Esophagus (tissue), 2 donors: ENCODE measurements around the gene GABBR2. TPM values are rescaled to one million over a fixed set of nuclear protein-coding genes. Genes with fewer than 3 reads are reported as not detected.

ENCODE experiments used
- H3K27ac ChIP-seq, 2 donors: one replicate each; pipeline ENCODE4 v1.5.1; 2013; ENCODE audit warnings: low read depth in 2 of 2, mild to moderate bottlenecking in 2 of 2, inconsistent platforms in 1 of 2, low read length in 1 of 2, moderate library complexity in 1 of 2
- H3K27me3 ChIP-seq, 2 donors: one replicate each; pipeline ENCODE4 v1.6.1; 2013; ENCODE audit warnings: low read length in 2 of 2, control low read depth in 1 of 2, mild to moderate bottlenecking in 1 of 2; ENCODE audit not compliant: insufficient read depth in 2 of 2, control insufficient read depth in 1 of 2
- H3K36me3 ChIP-seq, 2 donors: one replicate each; pipeline ENCODE4 v1.6.1; 2013; ENCODE audit warnings: low read length in 1 of 2; ENCODE audit not compliant: control insufficient read depth in 2 of 2, insufficient read depth in 2 of 2
- H3K4me1 ChIP-seq, 2 donors: one replicate each; pipeline ENCODE4 v1.6.1; 2013; ENCODE audit warnings: low read length in 1 of 2; ENCODE audit not compliant: control insufficient read depth in 2 of 2, insufficient read depth in 2 of 2
- H3K4me3 ChIP-seq, 2 donors: one replicate each; pipeline ENCODE4 v1.5.1; 2013; ENCODE audit warnings: low read length in 2 of 2, mild to moderate bottlenecking in 2 of 2, low read depth in 1 of 2, moderate library complexity in 1 of 2
- H3K9me3 ChIP-seq, 2 donors: one replicate each; pipeline ENCODE4 v1.6.1; 2013; ENCODE audit warnings: mild to moderate bottlenecking in 2 of 2, low read depth in 1 of 2, low read length in 1 of 2, moderate library complexity in 1 of 2; ENCODE audit not compliant: control insufficient read depth in 2 of 2, insufficient read depth in 1 of 2
- WGBS, 2 donors: extraction: QIAGEN DNeasy Blood & Tissue Kit; methylation state at CpG; one replicate each; pipeline ENCODE4 v1.1.7; 2013; 5-methylcytosine and 5-hydroxymethylcytosine counted together
- polyA plus RNA-seq, 2 donors: library from polyadenylated mRNA; stranded (reverse); fragments of 200-250 nt; gene quantifications; one replicate each; pipeline ENCODE4 v1.2.3, GENCODE V29; 2013
- donor health status: healthy with polysubstance abuse.
- donor health status: Bipolar disorder and iron deficiency.

Gene GABBR2
- polyA plus RNA-seq, 2 donors, result under 0.01 TPM; not detected in 1

GRCh38 chr9:98311541-98311940, 397.2 kb downstream of the GABBR2 start:
- H3K27me3 ChIP-seq, result no peaks in the 10 kb centered on the region
- H3K9me3 ChIP-seq, result no peaks in the 10 kb centered on the region
- no peaks in the 10 kb centered on the region for H3K36me3 ChIP-seq
- H3K4me1 ChIP-seq, result no peaks in the 10 kb centered on the region
- H3K27ac ChIP-seq, result no peak overlapping the region
- H3K4me3 ChIP-seq, result no peak overlapping the region

GRCh38 chr9:98310752-98311392, 397.9 kb downstream of the GABBR2 start:
- WGBS, 2 donors, result 86 to 89% methylated on average over 6 of the region's 6 CpGs
- Histone ChIP-seq H3K36me3 (no peaks in the 10 kb centered on the region), H3K4me3 (no peak overlapping the region), H3K27ac (no peak overlapping the region), H3K4me1 (no peaks in the 10 kb centered on the region), H3K27me3 (no peaks in the 10 kb centered on the region), H3K9me3 (no peaks in the 10 kb centered on the region)

- 57 to 59% methylated on average over 7 of the region's 7 CpGs for WGBS, 2 donors
- H3K27ac ChIP-seq, result no peak overlapping the region
- H3K36me3 ChIP-seq, result no peaks in the 10 kb centered on the region
- H3K4me3 ChIP-seq, result no peak overlapping the region
- H3K9me3 ChIP-seq, result no peaks in the 10 kb centered on the region
- H3K4me1 ChIP-seq, result no peaks in the 10 kb centered on the region
- H3K27me3 ChIP-seq, result no peaks in the 10 kb centered on the region
These were observed 402.2 kb downstream of the GABBR2 start for GRCh38 chr9:98306384-98307145.

GRCh38 chr9:98304381-98304780, 404.4 kb downstream of the GABBR2 start:
- WGBS, 2 donors, result 82 to 84% methylated on average over 4 of the region's 4 CpGs
- Histone ChIP-seq H3K27ac (no peak overlapping the region), H3K4me1 (no peaks in the 10 kb centered on the region), H3K36me3 (no peaks in the 10 kb centered on the region), H3K9me3 (no peaks in the 10 kb centered on the region), H3K27me3 (no peaks in the 10 kb centered on the region), H3K4me3 (no peak overlapping the region)

GRCh38 chr9:98303633-98304125, 405.1 kb downstream of the GABBR2 start:
- Histone ChIP-seq H3K9me3 (no peaks in the 10 kb centered on the region), H3K27ac (no peak overlapping the region), H3K4me3 (no peak overlapping the region), H3K36me3 (no peaks in the 10 kb centered on the region), H3K27me3 (no peaks in the 10 kb centered on the region), H3K4me1 (no peaks in the 10 kb centered on the region)
- 76 to 85% methylated on average over 8 of the region's 8 CpGs for WGBS, 2 donors

- H3K36me3 ChIP-seq, result no peaks in the 10 kb centered on the region
- 89 to 91% methylated on average over 13 of the region's 13 CpGs for WGBS, 2 donors
- no peak overlapping the region for H3K27ac ChIP-seq
- H3K4me1 ChIP-seq, result no peaks in the 10 kb centered on the region
- no peak overlapping the region for H3K4me3 ChIP-seq
- no peaks in the 10 kb centered on the region for H3K9me3 ChIP-seq
- H3K27me3 ChIP-seq, result no peaks in the 10 kb centered on the region
These were observed 405.6 kb downstream of the GABBR2 start for GRCh38 chr9:98302938-98303632.

- Histone ChIP-seq H3K9me3 (no peaks in the 10 kb centered on the region), H3K36me3 (no peaks in the 10 kb centered on the region), H3K4me3 (no peak overlapping the region), H3K4me1 (no peaks in the 10 kb centered on the region), H3K27me3 (no peaks in the 10 kb centered on the region), H3K27ac (no peak overlapping the region)
- 76 to 78% methylated on average over 5 of the region's 5 CpGs for WGBS, 2 donors
These were observed 406.6 kb downstream of the GABBR2 start for GRCh38 chr9:98302150-98302549.

- 85 to 86% methylated on average over 3 of the region's 3 CpGs for WGBS, 2 donors
- no peak overlapping the region for H3K4me3 ChIP-seq
- H3K27ac ChIP-seq, result no peak overlapping the region
- H3K36me3 ChIP-seq, result no peaks in the 10 kb centered on the region
- no peaks in the 10 kb centered on the region for H3K27me3 ChIP-seq
- H3K9me3 ChIP-seq, result no peaks in the 10 kb centered on the region
- no peaks in the 10 kb centered on the region for H3K4me1 ChIP-seq
These were observed 408.1 kb downstream of the GABBR2 start for GRCh38 chr9:98300611-98301010.

- H3K4me1 ChIP-seq, result no peaks in the 10 kb centered on the region
- no peaks in the 10 kb centered on the region for H3K9me3 ChIP-seq
- no peaks in the 10 kb centered on the region for H3K27me3 ChIP-seq
- no peak overlapping the region for H3K4me3 ChIP-seq
- no peak overlapping the region for H3K27ac ChIP-seq
- H3K36me3 ChIP-seq, result no peaks in the 10 kb centered on the region
These were observed 410.3 kb downstream of the GABBR2 start for GRCh38 chr9:98298476-98298875.
